Measurements from ENCODE around the gene CDR2L. TPM values are rescaled to one million over a fixed set of nuclear protein-coding genes. Genes with fewer than 3 reads are reported as not detected.
"Not testable (repeated sequence)": the region's sequence is repeated elsewhere in the genome, so short reads cannot be mapped to it uniquely, and the experiment has no call there.

Gene CDR2L
- polyA plus RNA-seq, 2 of the 4 experiments (the other 2 are of a cell fraction) = 18.5 to 34.0 TPM

DNA sequence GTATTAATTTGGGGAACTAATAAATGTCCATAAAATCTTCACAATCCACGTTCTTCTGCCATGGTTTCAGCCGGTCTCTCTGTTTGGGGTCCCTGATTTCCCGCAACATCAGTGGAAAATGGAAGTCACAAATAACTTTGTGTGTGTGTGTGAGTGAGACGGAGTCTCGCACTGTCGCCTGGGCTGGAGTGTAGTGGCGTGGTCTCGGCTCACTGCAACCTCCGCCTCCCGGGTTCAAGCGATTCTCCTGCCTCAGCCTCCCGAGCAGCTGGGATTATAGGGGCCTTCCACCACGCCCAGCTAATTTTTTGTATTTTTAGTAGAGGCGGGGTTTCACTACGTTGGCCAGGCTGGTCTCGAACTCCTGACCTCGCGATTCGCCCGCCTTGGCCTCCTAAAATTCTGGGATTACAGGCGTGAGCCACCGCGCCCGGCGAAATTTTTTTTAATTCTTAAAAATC is 58.5 kb downstream of the CDR2L start:
- not testable (repeated sequence) for H3K9me3 ChIP-seq; ATAC-seq; DNase-seq (ENCODE audit: low read depth in 1 of 2, low spot score in 1 of 2); FAIRE-seq
- POLR2A ChIA-PET = interaction anchor here (1.0 to 2.7 kb wide), 4 partner anchors 11 to 63 kb away, joined by 3 to 21 read pairs (median 8); partner anchors contain the start of genes ARMC7 and MRPL58
- Histone ChIP-seq H3K4me1 (peaks cover 16% of the 10 kb centered on the region), H3K4me3 (peak overlapping the region; percentile 94), H3K4me2 (peak overlapping the region; percentile 88), H3K27ac (peak overlapping the region; percentile 93 to 97)
- WGBS (ENCODE audit: missing lambda C conversion rate) = 33% methylated on average over 25 of the region's 25 CpGs
- peak in 1 of 2 experiments; percentile 43; a peak in 1 of 4 replicates for TF ChIP-seq CEBPB (IDR thresholded peaks at IDR 0.05)
- CTCF ChIA-PET = interaction anchor here (0.8 to 81.8 kb wide), 4 partner anchors 10 to 84 kb away, joined by 3 to 3429 read pairs (median 14); partner anchors contain the start of genes ARMC7 and NT5C

DNA sequence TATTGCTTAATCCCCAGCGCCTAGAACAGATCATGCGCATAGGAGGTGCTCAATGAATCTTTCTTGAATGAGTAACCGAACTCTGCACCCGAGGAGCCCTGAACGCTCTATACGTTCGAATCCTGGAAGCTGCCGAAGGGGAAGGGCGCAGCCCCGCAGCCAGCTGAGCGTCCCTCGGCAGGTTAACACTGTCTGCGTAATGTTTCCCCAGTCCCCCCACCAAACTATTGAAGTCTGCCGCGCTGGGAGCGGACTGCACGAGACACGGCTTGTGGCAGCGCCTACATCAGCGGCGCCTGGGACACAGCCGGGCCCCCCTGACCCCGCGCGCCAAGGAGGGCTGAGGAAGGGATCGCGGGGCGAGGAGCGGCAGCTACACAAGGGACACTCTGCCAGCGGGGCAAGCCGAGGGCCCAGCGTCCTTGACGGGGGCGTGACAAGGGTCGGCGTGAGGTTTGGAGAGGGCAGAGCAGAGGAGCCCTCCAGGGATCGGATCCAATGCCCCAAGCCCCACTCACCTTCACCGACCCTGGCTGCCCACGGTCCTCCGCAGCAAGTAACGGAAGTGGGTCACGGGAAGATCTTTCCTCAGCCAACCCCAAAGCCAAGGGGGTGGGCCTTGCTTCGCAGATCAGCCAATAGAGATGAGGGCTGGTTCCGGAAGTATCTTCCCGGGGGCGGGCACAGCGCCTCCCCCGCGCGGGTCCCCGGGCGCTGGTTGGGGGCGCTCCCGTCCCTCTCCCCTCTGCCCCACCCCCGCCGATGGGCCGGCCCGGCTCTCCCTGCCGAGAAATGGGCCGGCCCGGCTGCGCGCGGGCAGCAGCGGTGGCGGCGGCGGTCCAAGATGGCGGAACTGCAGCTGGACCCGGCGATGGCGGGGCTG is 59.2 kb downstream of the CDR2L start, which contains the start of the genes ATP5PD and KCTD2:
ATP5PD (minus strand) TSS at position 563 of the 883 bp plus-strand sequence. CDS start 4,319 bp downstream, outside the sequence.
KCTD2 (plus strand) TSS at position 819 of the 883 bp plus-strand sequence; CDS start at position 845, 26 bp downstream.
- 1% methylated on average over 34 of the region's 72 CpGs for WGBS (ENCODE audit: missing lambda C conversion rate)
- H3K4me3 ChIP-seq = peak within 1 kb of the TSS; percentile 94
- H3K27ac ChIP-seq = peak within 1 kb of the TSS; percentile 93 to 97
- peaks cover 16% of the 10 kb centered on the region for H3K4me1 ChIP-seq
- ATAC-seq (peak; percentile 98 to 99), DNase-seq (ENCODE audit: low read depth in 1 of 2, low spot score in 1 of 2) (peak; percentile 98 to 99), FAIRE-seq (peak; percentile 68)
- ChIA-PET CTCF (interaction anchor here (0.8 to 81.8 kb wide), 6 partner anchors 11 to 85 kb away, joined by 3 to 3429 read pairs (median 6); partner anchors contain the start of genes ARMC7, NT5C and SLC16A5), POLR2A (interaction anchor here (0.6 to 2.7 kb wide), 10 partner anchors 10 to 63 kb away, joined by 3 to 21 read pairs (median 4); partner anchors contain the start of genes ARMC7, MRPL58 and SLC16A5)
- peak within 1 kb of the TSS; percentile 97 for H3K4me2 ChIP-seq
- H3K9me3 ChIP-seq = no peaks in the 10 kb centered on the region
- 0 out of 2 replicates have a peak, but pooled peaks have one; percentile 62 for TF ChIP-seq ESRRA (IDR thresholded peaks at IDR 0.05; ENCODE audit: borderline replicate concordance, low read length)
- TF ChIP-seq NPAS2 (CRISPR knock-in tag; IDR thresholded peaks at IDR 0.05; ENCODE audit: borderline replicate concordance) = no peak
- no peak for TF ChIP-seq CHD4 (IDR thresholded peaks at IDR 0.05; ENCODE audit: borderline replicate concordance)
- TF ChIP-seq, protein P1, sequence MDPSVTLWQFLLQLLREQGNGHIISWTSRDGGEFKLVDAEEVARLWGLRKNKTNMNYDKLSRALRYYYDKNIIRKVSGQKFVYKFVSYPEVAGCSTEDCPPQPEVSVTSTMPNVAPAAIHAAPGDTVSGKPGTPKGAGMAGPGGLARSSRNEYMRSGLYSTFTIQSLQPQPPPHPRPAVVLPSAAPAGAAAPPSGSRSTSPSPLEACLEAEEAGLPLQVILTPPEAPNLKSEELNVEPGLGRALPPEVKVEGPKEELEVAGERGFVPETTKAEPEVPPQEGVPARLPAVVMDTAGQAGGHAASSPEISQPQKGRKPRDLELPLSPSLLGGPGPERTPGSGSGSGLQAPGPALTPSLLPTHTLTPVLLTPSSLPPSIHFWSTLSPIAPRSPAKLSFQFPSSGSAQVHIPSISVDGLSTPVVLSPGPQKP (IDR thresholded peaks at IDR 0.05; ENCODE audit: low read depth, low read length) = no peak
- no peak for TF ChIP-seq MAFK (IDR thresholded peaks at IDR 0.05; ENCODE audit: partially characterized antibody)
- no peak for TF ChIP-seq TFCP2L1 (CRISPR knock-in tag; IDR thresholded peaks at IDR 0.05)
- TF ChIP-seq, protein P2, sequence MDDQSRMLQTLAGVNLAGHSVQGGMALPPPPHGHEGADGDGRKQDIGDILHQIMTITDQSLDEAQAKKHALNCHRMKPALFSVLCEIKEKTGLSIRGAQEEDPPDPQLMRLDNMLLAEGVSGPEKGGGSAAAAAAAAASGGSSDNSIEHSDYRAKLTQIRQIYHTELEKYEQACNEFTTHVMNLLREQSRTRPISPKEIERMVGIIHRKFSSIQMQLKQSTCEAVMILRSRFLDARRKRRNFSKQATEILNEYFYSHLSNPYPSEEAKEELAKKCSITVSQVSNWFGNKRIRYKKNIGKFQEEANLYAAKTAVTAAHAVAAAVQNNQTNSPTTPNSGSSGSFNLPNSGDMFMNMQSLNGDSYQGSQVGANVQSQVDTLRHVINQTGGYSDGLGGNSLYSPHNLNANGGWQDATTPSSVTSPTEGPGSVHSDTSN (IDR thresholded peaks at IDR 0.05) = peak; percentile 85
- no peak for TF ChIP-seq POLR2AphosphoS2 (conservative IDR thresholded peaks at IDR 0.05; ENCODE audit: low read length)
- TF ChIP-seq, protein P3, sequence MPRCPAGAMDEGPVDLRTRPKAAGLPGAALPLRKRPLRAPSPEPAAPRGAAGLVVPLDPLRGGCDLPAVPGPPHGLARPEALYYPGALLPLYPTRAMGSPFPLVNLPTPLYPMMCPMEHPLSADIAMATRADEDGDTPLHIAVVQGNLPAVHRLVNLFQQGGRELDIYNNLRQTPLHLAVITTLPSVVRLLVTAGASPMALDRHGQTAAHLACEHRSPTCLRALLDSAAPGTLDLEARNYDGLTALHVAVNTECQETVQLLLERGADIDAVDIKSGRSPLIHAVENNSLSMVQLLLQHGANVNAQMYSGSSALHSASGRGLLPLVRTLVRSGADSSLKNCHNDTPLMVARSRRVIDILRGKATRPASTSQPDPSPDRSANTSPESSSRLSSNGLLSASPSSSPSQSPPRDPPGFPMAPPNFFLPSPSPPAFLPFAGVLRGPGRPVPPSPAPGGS (IDR thresholded peaks at IDR 0.05) = peak; percentile 92
- TF ChIP-seq TP53 (CRISPR knock-in tag; IDR thresholded peaks at IDR 0.05) = no peak
- TF ChIP-seq SREBF2 (IDR thresholded peaks at IDR 0.05) = no peak
- no peak; the same call in 2 of the 3 replicates for TF ChIP-seq SMC3 (IDR thresholded peaks at IDR 0.05)
- no peak for TF ChIP-seq CHD2 (IDR thresholded peaks at IDR 0.05; ENCODE audit: low read length, partially characterized antibody)
- TF ChIP-seq KDM1A (IDR thresholded peaks at IDR 0.05; ENCODE audit: low read depth) = no peak
- no peak; the same call in 1 of the 2 replicates for TF ChIP-seq FOSB (CRISPR knock-in tag; IDR thresholded peaks at IDR 0.05)
- TF ChIP-seq ZSCAN20 (CRISPR knock-in tag; IDR thresholded peaks at IDR 0.05) = no peak
- TF ChIP-seq GATA3 (IDR thresholded peaks at IDR 0.05; ENCODE audit: borderline replicate concordance) = 0 out of 2 replicates have a peak, but pooled peaks have one; percentile 26
- TF ChIP-seq, protein P4, sequence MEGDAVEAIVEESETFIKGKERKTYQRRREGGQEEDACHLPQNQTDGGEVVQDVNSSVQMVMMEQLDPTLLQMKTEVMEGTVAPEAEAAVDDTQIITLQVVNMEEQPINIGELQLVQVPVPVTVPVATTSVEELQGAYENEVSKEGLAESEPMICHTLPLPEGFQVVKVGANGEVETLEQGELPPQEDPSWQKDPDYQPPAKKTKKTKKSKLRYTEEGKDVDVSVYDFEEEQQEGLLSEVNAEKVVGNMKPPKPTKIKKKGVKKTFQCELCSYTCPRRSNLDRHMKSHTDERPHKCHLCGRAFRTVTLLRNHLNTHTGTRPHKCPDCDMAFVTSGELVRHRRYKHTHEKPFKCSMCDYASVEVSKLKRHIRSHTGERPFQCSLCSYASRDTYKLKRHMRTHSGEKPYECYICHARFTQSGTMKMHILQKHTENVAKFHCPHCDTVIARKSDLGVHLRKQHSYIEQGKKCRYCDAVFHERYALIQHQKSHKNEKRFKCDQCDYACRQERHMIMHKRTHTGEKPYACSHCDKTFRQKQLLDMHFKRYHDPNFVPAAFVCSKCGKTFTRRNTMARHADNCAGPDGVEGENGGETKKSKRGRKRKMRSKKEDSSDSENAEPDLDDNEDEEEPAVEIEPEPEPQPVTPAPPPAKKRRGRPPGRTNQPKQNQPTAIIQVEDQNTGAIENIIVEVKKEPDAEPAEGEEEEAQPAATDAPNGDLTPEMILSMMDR (IDR thresholded peaks at IDR 0.05) = no peak
- TF ChIP-seq RFX5 (IDR thresholded peaks at IDR 0.05) = 0 out of 2 replicates have a peak, but pooled peaks have one; percentile 37
- 0 out of 5 replicates have a peak, but pooled peaks of 1 of the 2 experiments have one; percentile 21 for TF ChIP-seq RAD21 (conservative IDR thresholded peaks at IDR 0.05 in 1 of 2, IDR thresholded peaks at IDR 0.05 in 1 of 2)
- TF ChIP-seq, protein P5, sequence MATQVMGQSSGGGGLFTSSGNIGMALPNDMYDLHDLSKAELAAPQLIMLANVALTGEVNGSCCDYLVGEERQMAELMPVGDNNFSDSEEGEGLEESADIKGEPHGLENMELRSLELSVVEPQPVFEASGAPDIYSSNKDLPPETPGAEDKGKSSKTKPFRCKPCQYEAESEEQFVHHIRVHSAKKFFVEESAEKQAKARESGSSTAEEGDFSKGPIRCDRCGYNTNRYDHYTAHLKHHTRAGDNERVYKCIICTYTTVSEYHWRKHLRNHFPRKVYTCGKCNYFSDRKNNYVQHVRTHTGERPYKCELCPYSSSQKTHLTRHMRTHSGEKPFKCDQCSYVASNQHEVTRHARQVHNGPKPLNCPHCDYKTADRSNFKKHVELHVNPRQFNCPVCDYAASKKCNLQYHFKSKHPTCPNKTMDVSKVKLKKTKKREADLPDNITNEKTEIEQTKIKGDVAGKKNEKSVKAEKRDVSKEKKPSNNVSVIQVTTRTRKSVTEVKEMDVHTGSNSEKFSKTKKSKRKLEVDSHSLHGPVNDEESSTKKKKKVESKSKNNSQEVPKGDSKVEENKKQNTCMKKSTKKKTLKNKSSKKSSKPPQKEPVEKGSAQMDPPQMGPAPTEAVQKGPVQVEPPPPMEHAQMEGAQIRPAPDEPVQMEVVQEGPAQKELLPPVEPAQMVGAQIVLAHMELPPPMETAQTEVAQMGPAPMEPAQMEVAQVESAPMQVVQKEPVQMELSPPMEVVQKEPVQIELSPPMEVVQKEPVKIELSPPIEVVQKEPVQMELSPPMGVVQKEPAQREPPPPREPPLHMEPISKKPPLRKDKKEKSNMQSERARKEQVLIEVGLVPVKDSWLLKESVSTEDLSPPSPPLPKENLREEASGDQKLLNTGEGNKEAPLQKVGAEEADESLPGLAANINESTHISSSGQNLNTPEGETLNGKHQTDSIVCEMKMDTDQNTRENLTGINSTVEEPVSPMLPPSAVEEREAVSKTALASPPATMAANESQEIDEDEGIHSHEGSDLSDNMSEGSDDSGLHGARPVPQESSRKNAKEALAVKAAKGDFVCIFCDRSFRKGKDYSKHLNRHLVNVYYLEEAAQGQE (IDR thresholded peaks at IDR 0.05) = no peak
- 0 out of 2 replicates have a peak, but pooled peaks have one; percentile 23 for TF ChIP-seq HOXB5 (CRISPR knock-in tag; IDR thresholded peaks at IDR 0.05)
- no peak for TF ChIP-seq NFE2L2 (conservative IDR thresholded peaks at IDR 0.05; ENCODE audit: low read length)
- TF ChIP-seq KDM5A (IDR thresholded peaks at IDR 0.05) = peak; percentile 56; the same call in 1 of the 2 replicates
- TF ChIP-seq POLR2A (IDR thresholded peaks at IDR 0.05; ENCODE audit: low read length) = peak; percentile 90

Data from A549 (cell line).